H9 (cell line): ENCODE data around the gene LAMTOR4. TPM values are rescaled to one million over a fixed set of nuclear protein-coding genes. Genes with fewer than 3 reads are reported as not detected.

ENCODE experiments used
- DNase-seq: peaks from one replicate; pipeline ENCODE4 v3.0.0-alpha.2; 2017
- H2AFZ ChIP-seq: one replicate; pipeline ENCODE4 v1.6.1; 2013; ENCODE audit warnings: mild to moderate bottlenecking, low read length, control low read depth, moderate library complexity
- H2AK5ac ChIP-seq: 2 replicates; pipeline ENCODE4 v1.6.1; 2013; ENCODE audit warnings: low read length, control low read depth, mixed read lengths; ENCODE audit not compliant: insufficient read length
- H2BK120ac ChIP-seq: one replicate; pipeline ENCODE4 v1.6.1; 2013; ENCODE audit warnings: low read depth, mild to moderate bottlenecking, low read length, control low read depth, inconsistent platforms; ENCODE audit not compliant: poor library complexity, severe bottlenecking
- H2BK12ac ChIP-seq: 2 replicates; pipeline ENCODE4 v1.6.1; 2013; ENCODE audit warnings: low read length, control low read depth, mixed read lengths, low read depth; ENCODE audit not compliant: insufficient read length
- H2BK15ac ChIP-seq: 2 replicates; pipeline ENCODE4 v1.6.1; 2013; ENCODE audit warnings: low read depth, low read length, control low read depth
- H2BK20ac ChIP-seq: one replicate; pipeline ENCODE4 v1.6.1; 2013; ENCODE audit warnings: low read depth, mild to moderate bottlenecking, low read length, control low read depth, inconsistent platforms; ENCODE audit not compliant: poor library complexity, severe bottlenecking
- H2BK5ac ChIP-seq: 2 replicates; pipeline ENCODE4 v1.6.1; 2013; ENCODE audit warnings: low read length, control low read depth, mixed read lengths; ENCODE audit not compliant: insufficient read length
- H3K14ac ChIP-seq: 2 replicates; pipeline ENCODE4 v1.6.1; 2013; ENCODE audit warnings: low read length, control low read depth; ENCODE audit not compliant: insufficient read depth
- H3K18ac ChIP-seq: 2 replicates; pipeline ENCODE4 v1.6.1; 2013; ENCODE audit warnings: low read depth, mild to moderate bottlenecking, mixed read lengths, low read length, control low read depth; ENCODE audit not compliant: insufficient read length
- H3K23ac ChIP-seq: 2 replicates; pipeline ENCODE4 v1.6.1; 2013; ENCODE audit warnings: low read length, control low read depth, mixed read lengths, low read depth; ENCODE audit not compliant: insufficient read length
- H3K23me2 ChIP-seq: 2 replicates; pipeline ENCODE4 v1.6.1; 2013; ENCODE audit warnings: low read depth, mild to moderate bottlenecking, mixed read lengths, low read length, control low read depth; ENCODE audit not compliant: insufficient read length, poor library complexity, severe bottlenecking
- H3K27ac ChIP-seq: 2 replicates; pipeline ENCODE4 v1.5.1; 2013; ENCODE audit warnings: low read length, control low read depth, mixed read lengths, low read depth; ENCODE audit not compliant: insufficient read length
- H3K27me3 ChIP-seq: 2 replicates; pipeline ENCODE4 v1.6.1; 2013; ENCODE audit warnings: low read length, control low read depth, inconsistent platforms; ENCODE audit not compliant: insufficient read depth
- H3K4ac ChIP-seq: 2 replicates; pipeline ENCODE4 v1.6.1; 2013; ENCODE audit warnings: low read depth, mild to moderate bottlenecking, control low read depth, inconsistent platforms, low read length, moderate library complexity
- H3K4me1 ChIP-seq: 2 replicates; pipeline ENCODE4 v1.6.1; 2013; ENCODE audit warnings: low read length, control low read depth, inconsistent platforms; ENCODE audit not compliant: insufficient read depth
- H3K4me2 ChIP-seq: 2 replicates; pipeline ENCODE4 v1.6.1; 2013; ENCODE audit warnings: low read length, control low read depth, mixed read lengths; ENCODE audit not compliant: insufficient read length, insufficient read depth
- H3K56ac ChIP-seq: 2 replicates; pipeline ENCODE4 v1.6.1; 2013; ENCODE audit warnings: low read depth, mild to moderate bottlenecking, mixed read lengths, low read length, control low read depth; ENCODE audit not compliant: insufficient read length
- H3K79me1 ChIP-seq: 2 replicates; pipeline ENCODE4 v1.6.1; 2013; ENCODE audit warnings: low read depth, mild to moderate bottlenecking, moderate library complexity, low read length, control low read depth, inconsistent platforms; ENCODE audit not compliant: insufficient read depth, poor library complexity, severe bottlenecking
- H3K79me2 ChIP-seq: 2 replicates; pipeline ENCODE4 v1.6.1; 2013; ENCODE audit warnings: low read length, control low read depth, inconsistent platforms; ENCODE audit not compliant: insufficient read depth
- H3K9ac ChIP-seq: 2 replicates; pipeline ENCODE4 v1.6.1; 2013; ENCODE audit warnings: low read length, control low read depth, mixed read lengths; ENCODE audit not compliant: insufficient read length; ENCODE audit errors: extremely low read depth
- H3K9me3 ChIP-seq: one replicate; pipeline ENCODE4 v1.6.1; 2013; ENCODE audit warnings: low read depth, low read length, inconsistent platforms; ENCODE audit not compliant: control insufficient read depth
- H3T11ph ChIP-seq: one replicate; pipeline ENCODE4 v1.6.1; 2013; ENCODE audit warnings: mild to moderate bottlenecking, low read length, control low read depth, inconsistent platforms
- H4K20me1 ChIP-seq: one replicate; pipeline ENCODE4 v1.6.1; 2013; ENCODE audit not compliant: control insufficient read depth, insufficient read length, insufficient read depth
- H4K5ac ChIP-seq: 2 replicates; pipeline ENCODE4 v1.6.1; 2013; ENCODE audit warnings: low read depth, mild to moderate bottlenecking, mixed read lengths, low read length, control low read depth; ENCODE audit not compliant: insufficient read length
- H4K8ac ChIP-seq: replicated peaks from 2 replicates; pipeline ENCODE4 v1.6.1; 2013; ENCODE audit warnings: low read length, control low read depth, mixed read lengths, low read depth; ENCODE audit not compliant: insufficient read length
- H4K91ac ChIP-seq: 2 replicates; pipeline ENCODE4 v1.6.1; 2013; ENCODE audit warnings: low read depth, mild to moderate bottlenecking, moderate library complexity, mixed read lengths, low read length, control low read depth; ENCODE audit not compliant: insufficient read length
- H3K27ac Mint-ChIP-seq, 3 experiments: 2 replicates in 2 of 3; 3 replicates in 1 of 3; pipeline ENCODE4 v1.8.0; 2020 to 2021; ENCODE audit warnings: mixed read lengths in 3 of 3, mild to moderate bottlenecking in 1 of 3, moderate library complexity in 1 of 3
- H3K27me3 Mint-ChIP-seq: 2 replicates; pipeline ENCODE4 v1.8.0; 2021; ENCODE audit warnings: low read depth, mild to moderate bottlenecking, moderate library complexity, mixed read lengths
- H3K36me3 Mint-ChIP-seq, 3 experiments: 2 replicates in 2 of 3; 3 replicates in 1 of 3; pipeline ENCODE4 v1.8.0; 2020 to 2021; ENCODE audit warnings: low read depth in 3 of 3, mixed read lengths in 3 of 3; ENCODE audit not compliant: insufficient read depth in 1 of 3
- H3K4me1 Mint-ChIP-seq, 2 experiments: 2 replicates each; pipeline ENCODE4 v1.8.0; 2020; ENCODE audit warnings: mixed read lengths in 2 of 2
- H3K4me3 Mint-ChIP-seq, 2 experiments: 2 replicates in 1 of 2; 3 replicates in 1 of 2; pipeline ENCODE4 v1.8.0; 2020 to 2021; ENCODE audit warnings: mild to moderate bottlenecking in 2 of 2, mixed read lengths in 2 of 2, moderate library complexity in 1 of 2
- H3K9me3 Mint-ChIP-seq, 2 experiments: 2 replicates in 1 of 2; 3 replicates in 1 of 2; pipeline ENCODE4 v1.8.0; 2020; ENCODE audit warnings: mild to moderate bottlenecking in 2 of 2, mixed read lengths in 2 of 2, moderate library complexity in 1 of 2
- WGBS: extraction: QIAGEN DNeasy Blood & Tissue Kit; methylation state at CpG from one replicate; pipeline ENCODE4 v1.1.7; 2013; ENCODE audit warnings: missing lambda C conversion rate, low lambda C conversion rate, mixed read lengths; ENCODE audit not compliant: insufficient read length; ENCODE audit errors: extremely low coverage; 5-methylcytosine and 5-hydroxymethylcytosine counted together
- total RNA-seq: library from RNA; stranded (reverse); gene quantifications from 2 replicates; pipeline ENCODE4 v1.2.1, GENCODE V29; 2021
- TF ChIP-seq, protein P1 (sequence below): fragments of 200-600 bp; sonication (generic); conservative IDR thresholded peaks from 3 replicates; pipeline ENCODE4 v1.8.0; 2021; ENCODE audit warnings: antibody characterized with exemption, mild to moderate bottlenecking

LAMTOR4 gene
- total RNA-seq, 1 experiment from 2014 or later: 179 TPM

DNA sequence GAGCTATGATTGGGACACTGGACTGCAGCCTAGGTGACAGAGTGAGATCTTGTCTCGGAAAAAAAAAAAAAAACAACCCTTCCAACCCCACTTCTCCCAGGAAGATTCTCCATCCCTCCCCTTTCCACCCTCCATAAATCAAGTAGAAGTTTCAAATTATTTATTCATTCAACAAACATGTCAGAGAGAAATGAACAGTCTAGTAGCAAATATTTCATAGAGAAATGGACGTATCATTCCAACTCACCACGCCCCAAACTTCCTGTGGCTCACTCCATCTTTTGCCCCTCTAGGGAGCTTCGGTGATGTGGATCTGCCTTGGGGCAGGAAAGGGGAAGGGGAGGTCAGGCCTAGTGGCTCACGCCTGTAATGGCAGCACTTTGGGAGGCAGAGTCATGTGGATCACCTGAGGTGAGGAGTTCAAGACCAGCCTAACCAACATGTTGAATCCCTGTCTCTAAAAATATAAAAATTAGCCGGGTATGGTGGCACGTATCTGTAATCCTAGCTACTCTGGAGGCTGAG lies 10.4 kb downstream of the LAMTOR4 start:
- no peak overlapping the region for H2AK5ac ChIP-seq
- H3K9me3 Mint-ChIP-seq: no peaks in the 10 kb centered on the region
- H3K4me1 ChIP-seq: no peaks in the 10 kb centered on the region; the same call in 1 of the 2 replicates
- H3K14ac ChIP-seq: no peak overlapping the region
- no peak overlapping the region for H2BK5ac ChIP-seq
- H3K27me3 ChIP-seq: no peaks in the 10 kb centered on the region
- H2AFZ ChIP-seq: no peak overlapping the region
- DNase-seq: peak; percentile 51
- H3K18ac ChIP-seq: no peak overlapping the region
- no peak overlapping the region for H2BK12ac ChIP-seq
- H3K4me3 Mint-ChIP-seq: peak overlapping the region; percentile 75 to 83
- H2BK15ac ChIP-seq: no peak overlapping the region
- no peaks in the 10 kb centered on the region for H4K20me1 ChIP-seq
- peaks cover 10% of the 10 kb centered on the region for H3K23me2 ChIP-seq
- H3K4ac ChIP-seq: no peak overlapping the region
- H3K79me1 ChIP-seq: peaks cover 2% of the 10 kb centered on the region
- no peak overlapping the region for H3K27ac ChIP-seq
- H3K9ac ChIP-seq: no peak overlapping the region
- no peak overlapping the region for H3K23ac ChIP-seq
- H3K27me3 Mint-ChIP-seq: no peaks in the 10 kb centered on the region; the same call in none of the 2 replicates
- TF ChIP-seq, protein P1, sequence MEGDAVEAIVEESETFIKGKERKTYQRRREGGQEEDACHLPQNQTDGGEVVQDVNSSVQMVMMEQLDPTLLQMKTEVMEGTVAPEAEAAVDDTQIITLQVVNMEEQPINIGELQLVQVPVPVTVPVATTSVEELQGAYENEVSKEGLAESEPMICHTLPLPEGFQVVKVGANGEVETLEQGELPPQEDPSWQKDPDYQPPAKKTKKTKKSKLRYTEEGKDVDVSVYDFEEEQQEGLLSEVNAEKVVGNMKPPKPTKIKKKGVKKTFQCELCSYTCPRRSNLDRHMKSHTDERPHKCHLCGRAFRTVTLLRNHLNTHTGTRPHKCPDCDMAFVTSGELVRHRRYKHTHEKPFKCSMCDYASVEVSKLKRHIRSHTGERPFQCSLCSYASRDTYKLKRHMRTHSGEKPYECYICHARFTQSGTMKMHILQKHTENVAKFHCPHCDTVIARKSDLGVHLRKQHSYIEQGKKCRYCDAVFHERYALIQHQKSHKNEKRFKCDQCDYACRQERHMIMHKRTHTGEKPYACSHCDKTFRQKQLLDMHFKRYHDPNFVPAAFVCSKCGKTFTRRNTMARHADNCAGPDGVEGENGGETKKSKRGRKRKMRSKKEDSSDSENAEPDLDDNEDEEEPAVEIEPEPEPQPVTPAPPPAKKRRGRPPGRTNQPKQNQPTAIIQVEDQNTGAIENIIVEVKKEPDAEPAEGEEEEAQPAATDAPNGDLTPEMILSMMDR: no peak
- H3K27ac Mint-ChIP-seq: peak overlapping the region; percentile 59 to 84 (median 64); a peak in 4 of 7 replicates
- no peak overlapping the region for H4K91ac ChIP-seq
- H3T11ph ChIP-seq: no peak overlapping the region
- no peak overlapping the region for H2BK120ac ChIP-seq
- no peak overlapping the region for H2BK20ac ChIP-seq
- peaks cover 12 to 30% (median 29%) of the 10 kb centered on the region in 3 experiments; a peak in 6 of 7 replicates for H3K36me3 Mint-ChIP-seq
- H3K79me2 ChIP-seq: no peaks in the 10 kb centered on the region
- no peak overlapping the region for H4K8ac ChIP-seq
- H3K9me3 ChIP-seq: no peaks in the 10 kb centered on the region
- peaks cover 16 to 26% of the 10 kb centered on the region in 2 experiments for H3K4me1 Mint-ChIP-seq
- no peak overlapping the region for H4K5ac ChIP-seq
- H3K4me2 ChIP-seq: peak overlapping the region; percentile 41
- H3K56ac ChIP-seq: no peak overlapping the region
- WGBS: no CpG with 5 or more reads among the region's 7 CpGs
